NCI-H187 (cell line): ENCODE measurements around the gene NFIA.

Experiments used
- DNase-seq, 2 experiments: peaks; one replicate each; lab custom pipeline; 2025; lab: John Stamatoyannopoulos, UW

Gene NFIA

DNA sequence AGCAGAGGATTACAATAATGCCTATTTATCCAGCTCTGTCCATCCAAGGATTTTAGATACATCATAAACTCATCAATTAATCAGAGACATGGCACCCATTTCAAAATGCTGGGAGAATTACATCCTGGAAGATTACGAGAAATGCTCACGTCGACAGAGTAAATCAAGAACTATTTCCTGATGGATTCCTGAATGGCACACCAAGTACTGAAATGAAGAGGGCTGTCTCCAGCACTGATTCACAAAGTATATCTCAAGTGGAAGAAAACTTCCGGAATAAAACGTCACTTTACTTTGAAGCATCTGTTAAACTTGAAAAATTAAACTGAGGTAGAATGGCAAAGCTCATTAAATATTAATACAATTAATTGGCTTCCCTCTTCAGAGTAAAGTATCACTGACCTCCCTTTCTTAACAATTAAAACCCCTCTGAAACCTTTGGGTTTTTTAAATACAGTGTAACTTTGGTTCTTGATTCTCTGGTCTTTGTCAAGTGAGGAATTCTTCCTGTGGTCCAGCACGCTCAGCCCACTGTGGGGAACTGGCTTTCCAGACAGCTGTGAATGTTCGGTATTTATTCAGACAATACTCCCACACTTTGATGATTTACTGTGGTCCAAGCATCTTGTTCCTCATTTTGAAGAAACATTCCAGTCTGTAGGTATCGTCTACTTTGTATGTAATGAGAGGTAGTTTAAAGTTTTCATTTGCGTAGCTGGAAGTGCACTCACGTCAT lies 288.0 kb downstream of the NFIA start:
- no peak for DNase-seq

DNA sequence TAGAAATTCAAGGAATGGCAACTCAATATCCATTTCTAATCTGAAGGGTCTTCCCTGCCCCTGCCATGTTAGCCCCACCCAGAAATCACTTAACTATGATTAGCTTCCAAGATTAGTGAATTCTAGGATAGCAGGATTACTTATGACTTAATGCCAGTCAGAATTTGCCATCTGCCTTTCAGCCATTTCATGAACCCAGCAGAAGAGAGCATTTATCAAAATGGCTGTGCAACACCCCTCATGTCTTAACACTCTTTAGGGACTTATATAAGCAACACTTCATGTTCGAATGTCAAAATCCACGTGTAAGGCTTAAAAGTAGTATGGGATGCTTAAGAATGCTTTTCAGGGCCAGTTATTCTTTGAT lies 288.5 kb downstream of the NFIA start:
- DNase-seq, result no peak

- DNase-seq, result no peak
These were observed 290.6 kb downstream of the NFIA start for GRCh38 chr1:61372944-61373343.

DNA sequence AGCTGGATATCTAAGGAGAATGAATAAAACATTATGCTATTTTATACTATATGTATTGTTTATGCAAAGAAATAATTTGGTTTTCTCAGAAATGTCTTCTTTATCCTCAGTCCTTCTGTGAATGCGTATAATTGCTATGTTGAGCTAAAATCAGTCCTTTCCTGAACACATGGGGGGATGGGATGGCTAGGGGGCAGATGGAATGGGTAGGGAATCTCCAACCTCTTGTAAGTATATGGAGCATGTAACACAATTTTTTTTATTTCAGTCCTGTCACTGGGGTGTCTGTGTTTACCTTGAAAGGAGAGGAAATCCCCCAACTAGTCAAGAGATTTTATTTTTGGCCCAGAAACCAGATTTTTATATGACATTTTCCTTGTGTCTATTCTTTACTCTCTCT lies 291.8 kb downstream of the NFIA start:
- DNase-seq, result no peak

- no peak for DNase-seq
These were observed 292.9 kb downstream of the NFIA start for GRCh38 chr1:61375082-61375880.

DNA sequence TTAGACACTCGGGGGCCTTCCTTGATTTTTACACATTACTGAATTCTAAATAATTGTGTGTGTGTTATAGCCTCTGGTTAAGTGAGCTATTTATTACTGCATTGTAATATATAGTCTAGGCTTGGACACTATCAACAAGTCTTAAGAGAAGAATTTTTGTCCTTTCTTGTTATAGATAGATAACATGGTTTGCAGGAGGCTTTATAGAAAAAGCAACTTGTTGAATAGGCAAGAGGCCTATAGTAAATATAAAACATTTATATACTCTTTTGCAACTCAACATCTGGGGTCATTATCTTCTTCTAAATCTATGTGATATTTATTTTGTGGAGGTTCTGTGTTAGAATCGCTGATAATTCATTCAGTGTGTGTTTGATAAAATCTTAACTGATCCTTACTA lies 293.8 kb downstream of the NFIA start:
- no peak for DNase-seq

DNA sequence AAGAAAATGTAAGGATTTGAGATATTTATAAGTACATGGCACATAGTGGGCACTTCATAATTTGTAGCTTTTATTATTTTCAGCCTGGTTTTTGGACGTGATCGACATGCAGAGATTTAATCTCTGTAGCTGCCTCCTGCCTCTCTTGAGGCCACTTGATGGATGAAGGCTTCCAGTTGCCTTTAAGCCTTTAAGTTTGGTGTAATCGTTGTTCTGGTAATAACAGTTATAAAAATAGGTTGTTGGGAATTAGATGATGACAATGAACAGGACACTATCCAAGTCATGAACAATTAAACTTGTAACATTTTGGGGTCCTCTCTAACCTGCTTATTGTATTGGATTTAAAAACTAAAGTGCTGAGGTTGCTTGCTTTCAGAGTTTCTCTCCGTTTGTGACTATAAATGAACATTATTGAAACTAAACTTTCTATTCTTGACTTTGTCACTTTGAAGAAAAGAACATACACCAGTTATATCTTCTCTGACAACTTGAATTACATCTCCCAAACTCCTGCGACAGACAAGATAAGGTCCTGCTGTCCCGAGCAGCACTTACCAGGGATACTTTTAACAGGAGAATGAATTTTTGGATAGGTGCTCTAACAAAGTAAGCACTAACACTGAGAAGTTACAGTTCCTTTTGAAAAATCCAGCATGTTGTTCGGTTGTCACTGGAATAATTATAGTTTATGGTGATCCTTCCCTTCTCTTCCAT lies 295.0 kb downstream of the NFIA start:
- no peak for DNase-seq

- DNase-seq, result no peak
These were observed 296.3 kb downstream of the NFIA start for GRCh38 chr1:61378494-61379180.

DNA sequence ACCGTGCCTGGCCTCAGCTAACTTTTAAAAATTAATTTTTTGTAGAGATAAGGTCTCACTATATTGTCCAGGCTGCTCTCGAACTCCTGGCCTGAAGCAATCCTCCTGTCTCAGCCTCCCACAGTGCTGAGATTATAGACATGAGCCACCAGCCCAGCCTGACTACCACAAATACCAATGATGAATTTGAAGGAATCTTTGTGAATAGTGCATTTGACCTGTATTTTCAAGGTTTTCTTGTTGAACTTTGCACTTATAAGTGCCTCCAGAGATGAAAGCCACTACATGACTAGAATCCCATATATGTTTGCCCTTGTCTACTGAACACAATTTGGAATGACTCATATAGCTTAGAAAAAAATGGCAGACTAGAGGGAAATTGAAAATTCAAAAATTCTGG lies 297.3 kb downstream of the NFIA start:
- no peak for DNase-seq

GRCh38 chr1:61380561-61380960 lies 298.2 kb downstream of the NFIA start:
- no peak for DNase-seq

- DNase-seq, result no peak
These were observed 304.0 kb downstream of the NFIA start for GRCh38 chr1:61386323-61386722.

GRCh38 chr1:61386770-61387169 lies 304.4 kb downstream of the NFIA start:
- DNase-seq, result no peak

GRCh38 chr1:61387829-61388228 lies 305.5 kb downstream of the NFIA start:
- no peak for DNase-seq

DNA sequence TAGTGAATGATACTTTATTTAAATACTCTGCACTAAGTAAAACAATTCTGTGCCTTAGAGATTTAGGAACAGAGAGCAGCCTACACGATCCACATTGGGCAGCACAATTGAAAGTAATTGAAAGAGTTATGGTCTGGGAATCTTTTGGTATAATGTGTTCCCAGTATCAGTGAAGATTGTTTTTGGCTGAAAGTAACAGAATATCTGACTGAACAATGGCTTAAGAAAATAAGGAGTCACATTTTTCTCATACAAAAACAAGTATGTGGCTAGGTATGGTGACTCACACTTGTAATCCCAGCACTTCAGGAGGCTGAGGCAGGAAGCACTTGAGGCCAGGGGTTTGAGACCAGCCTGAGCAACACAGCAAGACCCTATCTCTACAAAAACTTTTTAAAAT lies 306.2 kb downstream of the NFIA start:
- DNase-seq, result no peak

DNA sequence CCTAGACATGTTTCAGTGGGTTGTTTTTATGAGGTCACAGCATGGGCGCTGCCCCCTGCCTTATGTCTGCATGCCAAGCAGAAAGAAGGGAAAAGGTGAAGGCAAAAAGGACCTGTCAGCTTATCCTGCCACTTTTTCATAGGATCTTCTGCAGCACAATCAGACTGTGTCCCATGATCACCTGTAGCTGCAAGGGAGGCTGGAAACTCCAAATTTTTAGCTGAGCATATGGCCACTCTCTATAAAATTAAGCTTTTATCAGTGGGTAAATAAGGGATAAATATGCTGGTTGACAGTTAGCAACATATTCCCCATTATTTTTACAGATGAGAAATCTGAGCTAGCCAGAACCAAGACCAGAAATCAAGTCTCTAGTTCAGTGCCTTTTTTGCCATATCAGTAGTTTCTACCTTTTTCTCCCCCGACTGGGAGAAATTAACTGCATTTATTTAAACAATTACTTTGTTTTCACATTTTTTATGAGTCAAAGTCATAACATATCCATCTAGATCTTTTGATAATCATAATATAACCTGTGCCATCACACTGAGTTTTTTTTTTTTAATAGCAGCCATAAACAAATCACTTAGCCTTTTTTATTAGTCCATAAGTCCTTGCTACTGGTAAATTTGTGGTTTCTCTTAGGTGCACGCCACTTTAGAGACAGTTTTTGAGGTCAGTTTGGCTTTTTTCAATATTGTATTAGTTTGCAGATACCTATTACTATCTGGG lies 307.0 kb downstream of the NFIA start:
- no peak for DNase-seq

DNA sequence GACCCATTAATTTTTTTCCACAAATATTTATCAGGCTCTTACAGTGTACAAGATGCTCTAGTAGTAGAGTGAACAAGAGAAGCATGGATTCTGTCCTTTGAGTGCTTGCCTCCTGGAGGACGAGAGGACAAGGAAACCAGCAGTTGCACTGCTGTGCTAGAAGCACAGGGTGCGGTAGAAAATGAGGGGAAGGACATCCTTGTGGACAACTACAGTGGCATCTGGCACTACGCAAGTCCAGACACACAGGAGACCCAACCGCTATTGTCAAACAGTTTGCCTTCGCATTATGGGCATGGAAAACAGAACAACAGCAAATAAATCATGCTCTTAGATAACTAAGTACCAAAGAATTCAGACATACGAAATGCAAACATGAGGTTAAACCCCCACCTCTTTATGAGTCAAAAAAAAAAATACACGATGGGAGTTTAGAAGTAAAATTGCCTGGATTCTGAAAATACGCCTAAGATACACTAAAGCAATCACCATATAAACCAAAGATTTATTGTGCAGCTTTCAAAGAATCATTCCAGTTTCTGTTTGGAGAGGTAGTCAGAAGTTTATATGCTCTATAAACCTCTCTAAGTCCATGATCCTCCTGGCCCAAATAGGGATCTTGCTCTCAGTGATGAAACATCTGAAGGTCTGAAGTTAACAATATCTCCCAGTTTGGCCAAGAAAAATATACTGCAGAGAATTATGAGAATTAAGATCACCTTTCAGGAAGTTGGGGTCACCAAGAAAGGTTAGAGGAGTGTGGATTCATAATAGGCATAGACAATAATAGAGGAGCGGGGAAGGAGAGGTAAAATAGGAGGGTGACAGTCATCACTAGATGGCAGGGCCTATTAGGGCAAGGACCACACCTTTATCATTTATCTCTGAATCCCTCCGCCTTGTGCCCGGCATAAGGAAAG lies 307.8 kb downstream of the NFIA start:
- no peak for DNase-seq

- DNase-seq, result no peak
These were observed 309.4 kb downstream of the NFIA start for GRCh38 chr1:61391730-61392129.

DNA sequence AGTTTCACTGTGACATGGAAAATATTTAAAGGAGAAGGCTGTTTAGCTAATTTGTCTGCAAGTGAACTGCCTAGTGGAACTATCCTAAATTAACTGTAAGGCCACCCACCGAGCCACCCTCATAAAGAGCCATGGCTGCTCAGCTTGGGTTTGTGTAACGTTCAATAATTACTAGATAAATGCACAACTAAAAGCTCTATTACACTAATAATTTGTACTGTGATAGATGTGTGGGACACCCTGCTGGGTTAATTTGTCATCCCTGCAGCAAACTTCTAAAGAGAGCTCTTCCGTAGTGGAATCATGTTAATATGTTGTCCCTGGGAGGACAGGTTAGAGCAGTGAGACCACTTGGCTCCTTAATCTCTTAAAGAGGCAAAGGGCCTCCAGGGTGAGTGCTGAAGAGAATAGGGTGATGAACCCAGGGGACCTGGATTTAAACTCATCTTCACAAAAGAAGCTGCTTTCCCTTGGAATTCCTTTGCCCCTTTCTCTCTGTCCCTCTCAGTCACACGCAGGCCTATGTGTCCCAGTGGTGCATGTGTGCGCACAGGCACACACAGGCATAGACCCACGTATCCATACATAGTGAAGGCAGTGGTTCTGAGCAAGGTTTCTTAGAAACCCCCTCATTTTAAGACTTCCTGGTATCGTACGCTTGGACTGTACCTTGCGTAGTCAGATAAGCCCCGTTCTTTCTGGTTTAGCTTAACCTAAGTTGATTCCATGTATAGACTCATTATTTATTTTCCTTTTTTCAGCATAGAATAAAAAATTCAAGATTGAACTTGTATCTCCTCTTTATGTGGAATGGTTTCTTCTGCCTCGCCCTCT lies 310.3 kb downstream of the NFIA start:
- DNase-seq, result no peak

DNA sequence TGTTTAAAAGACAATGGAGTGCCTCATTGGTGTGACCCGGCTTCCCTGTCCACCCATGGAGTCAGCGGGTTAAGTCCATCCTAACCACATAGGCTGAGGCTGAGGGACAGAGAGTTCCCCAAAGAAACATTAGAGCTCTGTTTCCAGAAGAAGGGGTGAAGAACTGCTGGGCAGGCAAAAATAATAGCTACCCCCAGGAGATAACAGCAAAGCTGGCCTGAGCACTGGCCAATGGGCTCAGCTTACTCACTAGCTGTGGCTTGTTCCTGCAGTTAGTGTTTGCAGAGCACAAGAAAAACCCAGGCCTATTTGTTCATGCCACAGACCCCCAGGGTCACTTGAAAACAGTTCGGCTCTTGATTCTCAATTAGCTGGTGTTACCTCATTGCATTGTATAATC lies 311.2 kb downstream of the NFIA start:
- DNase-seq, result no peak
